Astrocyte (in vitro differentiated cells and primary cell): ENCODE results near the gene RXRB. TPM values are rescaled to one million over a fixed set of nuclear protein-coding genes. Genes with fewer than 3 reads are reported as not detected.
A peak's percentile ranks its signal among the peaks of the same experiment; 100 is the strongest.

Experiments used
- DNase-seq: peaks from one replicate; pipeline ENCODE4 v3.0.0-alpha.2; 2010; ENCODE audit warnings: low read depth
- FAIRE-seq: peaks from 2 replicates; lab custom pipeline; 2011; peaks lifted over from hg19 to GRCh38; lab: Jason Lieb, UNC
- H2AFZ ChIP-seq: 2 replicates; pipeline ENCODE4 v1.6.0; 2012; ENCODE audit warnings: low read depth, low read length, inconsistent platforms
- H3K27ac ChIP-seq: 2 replicates; pipeline ENCODE4 v1.5.1; 2011; ENCODE audit warnings: low read depth, low read length, inconsistent platforms
- H3K27me3 ChIP-seq: 2 replicates; pipeline ENCODE4 v1.6.0; 2011; ENCODE audit warnings: low read length, inconsistent platforms; ENCODE audit not compliant: insufficient read depth
- H3K36me3 ChIP-seq: 2 replicates; pipeline ENCODE4 v1.5.1; 2011; ENCODE audit warnings: low read length, inconsistent platforms; ENCODE audit not compliant: insufficient read depth
- H3K4me1 ChIP-seq: 2 replicates; pipeline ENCODE4 v1.5.1; 2011; ENCODE audit warnings: low read length, inconsistent platforms; ENCODE audit not compliant: insufficient read depth
- H3K4me2 ChIP-seq: 2 replicates; pipeline ENCODE4 v1.6.0; 2012; ENCODE audit warnings: low read length, inconsistent platforms
- H3K4me3 ChIP-seq: 2 replicates; pipeline ENCODE4 v1.5.1; 2011; ENCODE audit warnings: low read depth, mild to moderate bottlenecking, low read length, inconsistent platforms; ENCODE audit not compliant: insufficient read depth
- H3K79me2 ChIP-seq: 2 replicates; pipeline ENCODE4 v1.6.0; 2012; ENCODE audit warnings: mild to moderate bottlenecking, low read length, inconsistent platforms; ENCODE audit not compliant: insufficient read depth
- H3K9ac ChIP-seq: 2 replicates; pipeline ENCODE4 v1.6.0; 2012; ENCODE audit warnings: mild to moderate bottlenecking, low read length, inconsistent platforms
- H3K9me3 ChIP-seq: 2 replicates; pipeline ENCODE4 v1.5.1; 2012; ENCODE audit warnings: low read depth, mild to moderate bottlenecking, low read length, inconsistent platforms; ENCODE audit not compliant: insufficient read depth
- H4K20me1 ChIP-seq: 2 replicates; pipeline ENCODE4 v1.6.0; 2012; ENCODE audit warnings: low read length, inconsistent platforms; ENCODE audit not compliant: insufficient read depth
- H3K27ac Mint-ChIP-seq: one replicate; pipeline ENCODE4 v1.8.0; 2021; ENCODE audit warnings: mild to moderate bottlenecking, mixed read lengths; ENCODE audit not compliant: unreplicated experiment
- H3K27me3 Mint-ChIP-seq: one replicate; pipeline ENCODE4 v1.8.0; 2021; ENCODE audit warnings: low read depth, mixed read lengths; ENCODE audit not compliant: unreplicated experiment
- H3K36me3 Mint-ChIP-seq: one replicate; pipeline ENCODE4 v1.8.0; 2021; ENCODE audit warnings: low read depth, mixed read lengths; ENCODE audit not compliant: unreplicated experiment
- H3K4me1 Mint-ChIP-seq: one replicate; pipeline ENCODE4 v1.8.0; 2021; ENCODE audit warnings: low read depth, mixed read lengths; ENCODE audit not compliant: unreplicated experiment
- H3K4me3 Mint-ChIP-seq: one replicate; pipeline ENCODE4 v1.8.0; 2021; ENCODE audit warnings: mild to moderate bottlenecking, moderate library complexity, mixed read lengths; ENCODE audit not compliant: unreplicated experiment
- H3K9me3 Mint-ChIP-seq: one replicate; pipeline ENCODE4 v1.8.0; 2021; ENCODE audit warnings: mild to moderate bottlenecking, mixed read lengths; ENCODE audit not compliant: unreplicated experiment
- EZH2 ChIP-seq: IDR thresholded peaks from 2 replicates; pipeline ENCODE4 v1.6.1; 2012; ENCODE audit warnings: mild to moderate bottlenecking, low read length, inconsistent platforms; ENCODE audit not compliant: insufficient read depth
- total RNA-seq: library from RNA; stranded (reverse); gene quantifications from 2 replicates; pipeline ENCODE4 v1.2.1, GENCODE V29; 2021
- TF ChIP-seq, protein P1 (sequence below): IDR thresholded peaks from 2 replicates; pipeline ENCODE4 v1.5.1; 2011; ENCODE audit warnings: low read depth, mild to moderate bottlenecking, inconsistent platforms, low read length, moderate library complexity; ENCODE audit not compliant: insufficient read depth

RXRB gene
- total RNA-seq, 1 donor from 2014 or later, result 34.0 TPM

DNA sequence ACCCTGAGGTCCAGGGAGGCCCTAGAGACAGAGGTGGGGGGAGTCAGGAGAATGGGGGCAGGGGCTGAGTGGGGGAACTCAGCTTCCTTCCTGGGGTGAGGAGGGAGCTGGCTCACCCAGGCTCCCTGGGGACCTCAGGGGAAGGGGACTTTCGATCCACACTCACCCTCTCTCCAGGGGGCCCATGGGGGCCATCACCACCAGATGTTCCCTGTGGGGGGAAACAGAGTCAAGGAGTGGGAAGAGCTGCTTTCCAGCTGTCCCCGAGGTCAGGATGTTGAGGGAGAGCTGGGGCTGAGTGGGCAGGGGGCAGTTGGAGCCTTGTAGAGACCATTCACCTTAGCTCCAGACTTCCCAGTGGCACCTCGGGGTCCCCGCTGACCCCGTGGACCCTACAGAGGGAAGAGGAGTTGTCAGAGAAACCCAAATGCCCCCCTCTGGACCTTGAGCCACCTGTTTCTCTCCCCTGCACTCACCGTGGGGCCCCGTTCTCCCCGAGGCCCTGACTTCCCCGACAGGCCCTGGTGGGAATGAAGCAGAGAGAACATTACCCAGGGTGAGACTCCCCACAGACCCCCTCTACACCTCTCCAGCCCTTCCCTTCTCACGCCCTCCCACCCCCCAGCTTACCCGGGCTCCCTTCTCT is 26.8 kb downstream of the RXRB start:
- Histone ChIP-seq H4K20me1 (no peaks in the 10 kb centered on the region), H3K27ac (no peak overlapping the region), H3K9me3 (no peaks in the 10 kb centered on the region), H3K36me3 (no peaks in the 10 kb centered on the region), H3K4me1 (no peaks in the 10 kb centered on the region), H3K27me3 (no peaks in the 10 kb centered on the region), H3K79me2 (no peaks in the 10 kb centered on the region), H3K9ac (no peak overlapping the region), H2AFZ (no peak overlapping the region), H3K4me3 (no peak overlapping the region), H3K4me2 (no peak overlapping the region)
- H3K4me3 Mint-ChIP-seq, result no peak overlapping the region
- no peak for TF ChIP-seq EZH2
- TF ChIP-seq, protein P1, sequence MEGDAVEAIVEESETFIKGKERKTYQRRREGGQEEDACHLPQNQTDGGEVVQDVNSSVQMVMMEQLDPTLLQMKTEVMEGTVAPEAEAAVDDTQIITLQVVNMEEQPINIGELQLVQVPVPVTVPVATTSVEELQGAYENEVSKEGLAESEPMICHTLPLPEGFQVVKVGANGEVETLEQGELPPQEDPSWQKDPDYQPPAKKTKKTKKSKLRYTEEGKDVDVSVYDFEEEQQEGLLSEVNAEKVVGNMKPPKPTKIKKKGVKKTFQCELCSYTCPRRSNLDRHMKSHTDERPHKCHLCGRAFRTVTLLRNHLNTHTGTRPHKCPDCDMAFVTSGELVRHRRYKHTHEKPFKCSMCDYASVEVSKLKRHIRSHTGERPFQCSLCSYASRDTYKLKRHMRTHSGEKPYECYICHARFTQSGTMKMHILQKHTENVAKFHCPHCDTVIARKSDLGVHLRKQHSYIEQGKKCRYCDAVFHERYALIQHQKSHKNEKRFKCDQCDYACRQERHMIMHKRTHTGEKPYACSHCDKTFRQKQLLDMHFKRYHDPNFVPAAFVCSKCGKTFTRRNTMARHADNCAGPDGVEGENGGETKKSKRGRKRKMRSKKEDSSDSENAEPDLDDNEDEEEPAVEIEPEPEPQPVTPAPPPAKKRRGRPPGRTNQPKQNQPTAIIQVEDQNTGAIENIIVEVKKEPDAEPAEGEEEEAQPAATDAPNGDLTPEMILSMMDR, result no peak
- FAIRE-seq (no peak), DNase-seq (no peak)
- H3K36me3 Mint-ChIP-seq, result peaks cover 7% of the 10 kb centered on the region
- H3K27me3 Mint-ChIP-seq, result peaks cover 47% of the 10 kb centered on the region
- no peaks in the 10 kb centered on the region for H3K9me3 Mint-ChIP-seq
- H3K27ac Mint-ChIP-seq, result no peak overlapping the region
- H3K4me1 Mint-ChIP-seq, result no peaks in the 10 kb centered on the region

DNA sequence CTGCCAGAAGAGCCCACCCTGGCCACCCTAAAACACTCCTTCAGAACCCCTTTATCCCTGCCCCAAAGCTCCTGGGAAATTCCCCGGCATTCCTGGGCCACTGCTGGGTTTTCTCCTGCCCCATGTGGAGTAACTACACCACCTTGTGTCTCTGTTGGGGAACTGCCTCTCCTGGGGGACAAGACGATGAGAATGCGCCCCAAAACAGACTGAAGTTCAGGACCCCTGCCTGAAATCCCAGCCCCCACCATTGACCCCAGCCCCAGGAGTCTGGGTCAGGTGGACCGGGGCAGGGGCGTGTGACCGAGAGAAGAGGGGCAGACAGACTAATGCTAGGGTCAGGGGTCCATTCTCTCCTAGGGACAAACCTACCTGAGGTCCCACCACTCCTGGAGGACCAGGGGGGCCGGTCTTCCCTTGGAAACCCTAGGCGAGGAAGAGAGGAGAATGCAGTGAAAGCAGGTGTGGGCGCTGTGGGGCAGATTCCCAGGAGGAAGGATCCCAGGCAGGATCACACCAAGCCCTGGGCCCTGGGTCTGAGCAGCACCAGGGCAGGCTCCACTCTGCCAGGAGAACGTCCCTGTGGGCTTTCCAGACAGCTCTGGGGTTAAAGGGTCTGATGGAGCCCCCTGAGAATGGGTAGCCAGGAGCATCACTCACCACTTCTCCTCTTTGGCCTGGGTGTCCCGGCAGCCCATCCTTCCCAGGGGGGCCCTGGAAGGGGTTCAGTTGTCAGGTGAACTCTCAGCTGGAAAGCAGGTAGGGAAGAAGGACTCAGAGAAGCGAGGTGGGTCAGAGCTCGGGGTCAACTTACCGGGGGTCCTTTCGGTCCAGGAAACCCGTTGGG is 27.6 kb downstream of the RXRB start:
- Histone ChIP-seq H3K27me3 (no peaks in the 10 kb centered on the region), H3K27ac (no peak overlapping the region), H3K4me1 (no peaks in the 10 kb centered on the region), H2AFZ (no peak overlapping the region), H3K36me3 (no peaks in the 10 kb centered on the region), H3K9ac (no peak overlapping the region), H3K4me2 (no peak overlapping the region), H4K20me1 (no peaks in the 10 kb centered on the region), H3K4me3 (no peak overlapping the region), H3K9me3 (no peaks in the 10 kb centered on the region), H3K79me2 (no peaks in the 10 kb centered on the region)
- H3K4me1 Mint-ChIP-seq, result no peaks in the 10 kb centered on the region
- H3K27ac Mint-ChIP-seq, result no peak overlapping the region
- H3K27me3 Mint-ChIP-seq, result peaks cover 46% of the 10 kb centered on the region
- DNase-seq (peak; percentile 14), FAIRE-seq (no peak)
- H3K4me3 Mint-ChIP-seq, result no peak overlapping the region
- no peak for TF ChIP-seq EZH2
- TF ChIP-seq, protein P1, result peak; percentile 48
- H3K36me3 Mint-ChIP-seq, result peaks cover 4% of the 10 kb centered on the region
- no peaks in the 10 kb centered on the region for H3K9me3 Mint-ChIP-seq
